ENCODE data around the gene SDK1.

DNA sequence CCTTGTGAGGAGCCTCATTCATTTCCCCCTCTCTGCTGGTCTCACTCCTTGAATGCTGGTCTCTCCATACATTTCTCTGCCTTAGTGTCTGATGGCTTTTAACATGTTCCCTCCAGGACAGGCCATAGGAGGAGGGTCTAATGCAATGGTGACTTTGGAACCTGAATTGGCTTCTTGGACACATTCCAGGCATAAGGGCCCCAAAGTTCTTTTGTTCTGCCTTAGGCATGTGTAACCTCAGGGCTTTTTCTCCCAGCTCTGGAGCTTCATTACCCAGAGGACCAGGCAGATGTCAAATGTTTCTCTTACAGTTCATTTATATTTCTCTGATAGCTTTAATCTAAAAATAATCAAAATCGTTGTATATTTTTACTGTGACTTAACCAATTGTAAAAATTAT lies 162.6 kb downstream of the SDK1 start:
- TF ChIP-seq POLR2AphosphoS5 (IDR thresholded peaks at IDR 0.05) = no peak
- TF ChIP-seq, protein P1, sequence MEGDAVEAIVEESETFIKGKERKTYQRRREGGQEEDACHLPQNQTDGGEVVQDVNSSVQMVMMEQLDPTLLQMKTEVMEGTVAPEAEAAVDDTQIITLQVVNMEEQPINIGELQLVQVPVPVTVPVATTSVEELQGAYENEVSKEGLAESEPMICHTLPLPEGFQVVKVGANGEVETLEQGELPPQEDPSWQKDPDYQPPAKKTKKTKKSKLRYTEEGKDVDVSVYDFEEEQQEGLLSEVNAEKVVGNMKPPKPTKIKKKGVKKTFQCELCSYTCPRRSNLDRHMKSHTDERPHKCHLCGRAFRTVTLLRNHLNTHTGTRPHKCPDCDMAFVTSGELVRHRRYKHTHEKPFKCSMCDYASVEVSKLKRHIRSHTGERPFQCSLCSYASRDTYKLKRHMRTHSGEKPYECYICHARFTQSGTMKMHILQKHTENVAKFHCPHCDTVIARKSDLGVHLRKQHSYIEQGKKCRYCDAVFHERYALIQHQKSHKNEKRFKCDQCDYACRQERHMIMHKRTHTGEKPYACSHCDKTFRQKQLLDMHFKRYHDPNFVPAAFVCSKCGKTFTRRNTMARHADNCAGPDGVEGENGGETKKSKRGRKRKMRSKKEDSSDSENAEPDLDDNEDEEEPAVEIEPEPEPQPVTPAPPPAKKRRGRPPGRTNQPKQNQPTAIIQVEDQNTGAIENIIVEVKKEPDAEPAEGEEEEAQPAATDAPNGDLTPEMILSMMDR (IDR thresholded peaks at IDR 0.05) = no peak
- no peak for TF ChIP-seq POLR2A (IDR thresholded peaks at IDR 0.05)
